GM12872 (cell line): Measurements from ENCODE around the gene B4GALNT4.

Experiments
- TF ChIP-seq, protein P1 (sequence below): IDR thresholded peaks from 3 replicates; pipeline ENCODE4 v1.5.1; 2011; ENCODE audit warnings: low read depth, mild to moderate bottlenecking, low read length, moderate library complexity; ENCODE audit not compliant: insufficient read depth

Gene B4GALNT4

DNA sequence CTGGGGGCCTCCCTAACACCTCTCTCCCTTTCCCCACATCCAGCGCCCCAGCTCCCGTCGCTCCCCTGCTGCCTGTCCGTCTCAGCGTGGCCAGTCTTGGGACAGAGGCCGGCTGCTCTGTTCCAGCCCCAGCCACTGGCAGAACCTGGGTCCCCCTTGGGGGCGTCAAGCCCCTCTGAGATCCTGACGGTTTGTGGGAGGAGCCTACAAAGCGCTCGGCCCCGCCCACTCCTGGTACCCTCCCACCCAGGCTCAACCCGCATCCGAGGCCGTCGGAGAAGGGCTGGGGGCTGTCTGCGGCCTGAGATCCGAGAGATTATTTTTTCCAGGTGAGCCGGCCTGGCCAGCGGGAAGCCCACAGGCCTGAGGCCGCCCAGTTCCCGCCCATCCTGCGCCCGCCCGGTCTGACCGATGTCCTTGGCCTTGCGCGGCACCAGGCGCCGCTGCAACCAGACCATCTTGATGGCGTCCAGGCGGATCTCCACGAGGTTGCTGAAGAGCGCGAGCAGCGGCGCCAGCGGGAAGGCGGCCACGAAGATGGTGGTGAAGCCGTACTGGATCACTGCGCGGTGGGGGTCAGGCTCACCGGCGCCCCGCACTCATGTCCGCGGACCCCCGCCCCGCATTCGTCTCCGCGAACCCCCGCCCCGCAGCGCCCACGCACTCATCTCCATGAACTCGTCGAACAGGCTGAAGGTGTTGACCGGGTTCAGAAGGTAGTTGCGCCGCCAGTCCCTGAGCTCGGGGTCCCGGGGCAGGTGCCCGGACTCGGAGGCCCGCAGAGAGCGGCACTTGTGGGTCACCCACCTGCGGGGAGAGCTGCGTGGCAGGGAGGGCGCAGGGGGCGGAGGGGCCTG is 51.0 kb downstream of the B4GALNT4 start:
- TF ChIP-seq, protein P1, sequence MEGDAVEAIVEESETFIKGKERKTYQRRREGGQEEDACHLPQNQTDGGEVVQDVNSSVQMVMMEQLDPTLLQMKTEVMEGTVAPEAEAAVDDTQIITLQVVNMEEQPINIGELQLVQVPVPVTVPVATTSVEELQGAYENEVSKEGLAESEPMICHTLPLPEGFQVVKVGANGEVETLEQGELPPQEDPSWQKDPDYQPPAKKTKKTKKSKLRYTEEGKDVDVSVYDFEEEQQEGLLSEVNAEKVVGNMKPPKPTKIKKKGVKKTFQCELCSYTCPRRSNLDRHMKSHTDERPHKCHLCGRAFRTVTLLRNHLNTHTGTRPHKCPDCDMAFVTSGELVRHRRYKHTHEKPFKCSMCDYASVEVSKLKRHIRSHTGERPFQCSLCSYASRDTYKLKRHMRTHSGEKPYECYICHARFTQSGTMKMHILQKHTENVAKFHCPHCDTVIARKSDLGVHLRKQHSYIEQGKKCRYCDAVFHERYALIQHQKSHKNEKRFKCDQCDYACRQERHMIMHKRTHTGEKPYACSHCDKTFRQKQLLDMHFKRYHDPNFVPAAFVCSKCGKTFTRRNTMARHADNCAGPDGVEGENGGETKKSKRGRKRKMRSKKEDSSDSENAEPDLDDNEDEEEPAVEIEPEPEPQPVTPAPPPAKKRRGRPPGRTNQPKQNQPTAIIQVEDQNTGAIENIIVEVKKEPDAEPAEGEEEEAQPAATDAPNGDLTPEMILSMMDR, result no peak

DNA sequence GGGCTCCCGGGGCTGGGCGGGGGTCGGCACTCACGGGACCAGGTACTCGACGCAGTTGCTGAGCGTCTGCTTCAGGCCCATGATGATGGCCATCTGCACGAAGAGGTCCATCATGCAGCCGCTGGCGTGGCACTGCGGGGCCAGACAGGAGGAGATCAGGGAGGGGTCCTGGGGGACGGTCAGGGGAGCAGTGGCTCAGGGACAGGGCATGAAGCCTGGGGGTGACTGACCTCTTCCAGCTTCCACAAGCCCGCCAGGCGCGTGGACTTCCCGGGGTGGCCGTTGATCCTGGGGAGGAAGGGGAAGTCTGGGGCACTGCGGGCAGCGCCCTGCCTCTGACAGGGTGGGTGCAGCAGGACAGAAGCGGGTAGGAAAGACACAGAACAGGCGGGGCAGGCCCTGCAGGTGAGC is 51.6 kb downstream of the B4GALNT4 start:
- TF ChIP-seq, protein P1, result no peak

DNA sequence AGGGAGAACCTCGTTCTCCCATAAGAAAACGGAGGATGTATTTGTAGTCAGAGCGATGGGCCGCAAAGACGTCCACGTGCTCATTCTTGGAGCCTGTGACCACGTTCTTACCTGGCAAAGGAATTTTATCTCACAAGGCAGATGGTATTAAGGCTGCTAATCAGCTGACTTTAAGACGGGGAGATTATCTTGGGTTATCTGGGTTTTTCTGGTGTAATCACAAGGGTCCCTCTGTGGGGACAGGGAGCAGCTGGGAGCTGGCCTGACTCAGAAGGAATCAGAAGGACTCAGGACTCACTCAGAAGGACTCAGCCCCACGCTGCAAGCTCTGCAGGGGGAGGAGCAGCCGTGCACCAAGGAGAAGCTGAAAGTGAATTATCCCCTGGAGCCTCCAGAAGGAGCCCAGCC is 53.0 kb downstream of the B4GALNT4 start:
- TF ChIP-seq, protein P1, result no peak

DNA sequence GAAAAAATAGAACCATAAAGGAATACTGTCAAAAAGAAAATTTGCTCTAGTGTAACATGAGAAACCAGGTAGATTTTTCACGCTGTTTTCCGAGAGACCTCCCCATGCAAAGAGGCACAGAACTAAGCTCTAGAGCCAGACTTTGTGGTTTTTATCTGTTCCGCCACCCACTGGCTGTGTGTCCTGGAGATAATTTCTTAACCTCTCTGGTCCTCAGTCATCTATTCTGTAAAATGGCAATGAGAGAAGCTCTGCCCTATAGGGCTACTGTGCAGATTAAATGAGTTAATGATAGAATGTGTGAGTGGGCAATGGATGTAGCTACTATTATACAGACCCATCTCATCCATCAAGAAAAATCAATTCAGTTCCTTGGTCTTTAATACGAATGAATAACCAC is 54.9 kb downstream of the B4GALNT4 start:
- TF ChIP-seq, protein P1, result no peak

DNA sequence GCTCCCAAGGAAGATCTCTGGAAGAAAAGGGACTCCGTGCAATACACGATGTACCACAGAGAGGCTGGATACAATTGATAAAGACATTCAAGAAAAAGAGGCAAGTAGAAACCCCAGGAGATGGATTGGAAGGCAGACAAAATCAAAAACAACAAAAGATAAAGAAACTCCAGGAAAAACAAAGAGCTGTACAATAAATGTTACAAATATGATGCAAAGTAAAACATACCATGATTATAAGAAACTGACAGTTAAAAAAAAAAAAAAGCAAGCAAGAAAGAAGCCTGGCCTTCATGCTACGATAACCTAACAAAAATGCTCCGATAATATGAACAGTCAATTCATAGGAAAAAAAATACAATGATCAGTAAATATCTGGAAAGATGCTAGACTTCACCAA is 56.0 kb downstream of the B4GALNT4 start:
- TF ChIP-seq, protein P1, result no peak

DNA sequence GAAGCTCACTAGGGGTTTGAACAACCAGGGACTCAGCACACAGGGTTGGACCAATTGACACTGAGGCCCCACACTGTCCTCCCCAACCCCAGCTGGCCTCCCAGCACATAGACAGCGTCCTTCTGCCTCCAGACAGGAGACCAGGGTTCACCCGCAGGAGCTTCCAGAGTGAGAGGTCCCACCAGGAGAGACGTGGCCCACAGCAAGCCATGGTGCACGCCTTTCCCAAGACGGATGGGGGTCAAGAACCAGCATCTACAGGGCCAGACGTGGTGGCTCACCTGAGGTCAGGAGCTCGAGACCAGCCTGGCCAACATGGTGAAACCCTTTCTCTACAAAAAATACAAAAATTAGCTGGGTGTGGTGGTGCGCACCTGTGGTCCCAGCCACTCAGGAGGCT is 57.6 kb downstream of the B4GALNT4 start:
- TF ChIP-seq, protein P1, result no peak

DNA sequence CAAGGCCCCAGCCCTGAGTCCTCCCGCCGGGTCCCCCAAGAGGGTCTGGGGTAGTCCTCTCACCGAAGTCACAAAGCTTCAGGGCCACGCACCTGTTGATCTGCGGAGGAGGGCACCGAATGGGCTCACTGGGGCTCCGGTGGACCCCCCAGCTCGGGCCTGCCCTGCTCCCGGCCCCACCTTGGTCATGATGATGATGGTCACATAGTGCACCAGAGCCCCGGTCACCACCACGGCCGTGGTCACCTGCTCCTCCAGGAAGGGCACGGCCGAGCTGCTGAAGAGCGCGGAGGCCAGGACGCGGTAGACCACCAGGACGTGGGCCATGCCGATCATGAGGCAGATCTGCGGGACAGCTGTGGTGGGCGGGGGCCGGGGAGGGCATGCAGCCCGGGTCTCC is 59.0 kb downstream of the B4GALNT4 start:
- TF ChIP-seq, protein P1, result no peak
